ENCODE results near the gene SPATS2. TPM values are rescaled to one million over a fixed set of nuclear protein-coding genes. Genes with fewer than 3 reads are reported as not detected.
"Not testable (repeated sequence)": the region's sequence is repeated elsewhere in the genome, so short reads cannot be mapped to it uniquely, and the experiment has no call there.

SPATS2 gene
- total RNA-seq, 2 donors from 2014 or later = 17.2 to 21.9 TPM

- Histone ChIP-seq H3K27me3 (peaks cover 17% of the 10 kb centered on the region), H3K27ac (no peak overlapping the region), H3K9ac (ENCODE audit: low read depth in 2 of 2, low read length in 2 of 2) (no peak overlapping the region), H3K4me1 (peaks cover 4% of the 10 kb centered on the region), H3K36me3 (no peaks in the 10 kb centered on the region), H3K9me3 (no peaks in the 10 kb centered on the region), H3K4me3 (no peak overlapping the region)
- intact Hi-C loops (cut with DNase I) = no loop called here
- no peak for DNase-seq
- TF ChIP-seq CTCF (IDR thresholded peaks at IDR 0.05) = no peak
Measured at GRCh38 chr12:49533331-49533730, 166.1 kb downstream of the SPATS2 start.

GRCh38 chr12:49534122-49534521 is 166.9 kb downstream of the SPATS2 start:
- DNase-seq; intact Hi-C loops (cut with DNase I); H3K9me3 ChIP-seq; H3K4me1 ChIP-seq; H3K9ac ChIP-seq (ENCODE audit: low read depth in 2 of 2, low read length in 2 of 2); H3K27ac ChIP-seq; H3K36me3 ChIP-seq; H3K4me3 ChIP-seq: not testable (repeated sequence)
- peaks cover 22% of the 10 kb centered on the region for H3K27me3 ChIP-seq

- Histone ChIP-seq H3K27ac (no peak overlapping the region), H3K4me3 (no peak overlapping the region), H3K9me3 (no peaks in the 10 kb centered on the region), H3K9ac (ENCODE audit: low read depth in 2 of 2, low read length in 2 of 2) (no peak overlapping the region), H3K36me3 (no peaks in the 10 kb centered on the region), H3K4me1 (peaks cover 5% of the 10 kb centered on the region), H3K27me3 (peaks cover 29% of the 10 kb centered on the region)
- DNase-seq = no peak
- TF ChIP-seq CTCF (IDR thresholded peaks at IDR 0.05) = no peak
- intact Hi-C loops (cut with DNase I) = no loop called here
Measured at GRCh38 chr12:49534731-49535278, 167.5 kb downstream of the SPATS2 start.

GRCh38 chr12:49535921-49536525 is 168.8 kb downstream of the SPATS2 start:
- H3K9me3 ChIP-seq = no peaks in the 10 kb centered on the region
- no peak overlapping the region for H3K4me3 ChIP-seq
- DNase-seq = no peak
- H3K9ac ChIP-seq (ENCODE audit: low read depth in 2 of 2, low read length in 2 of 2) = no peak overlapping the region
- H3K27ac ChIP-seq = no peak overlapping the region
- H3K36me3 ChIP-seq = no peaks in the 10 kb centered on the region
- peaks cover 34% of the 10 kb centered on the region for H3K27me3 ChIP-seq
- no peak for TF ChIP-seq CTCF (IDR thresholded peaks at IDR 0.05)
- H3K4me1 ChIP-seq = peaks cover 5% of the 10 kb centered on the region
- intact Hi-C loops (cut with DNase I) = no loop called here

GRCh38 chr12:49536526-49537071 is 169.3 kb downstream of the SPATS2 start:
- H3K27ac ChIP-seq = no peak overlapping the region
- H3K27me3 ChIP-seq = peaks cover 34% of the 10 kb centered on the region
- TF ChIP-seq CTCF (IDR thresholded peaks at IDR 0.05) = no peak
- no peak overlapping the region for H3K4me3 ChIP-seq
- no peaks in the 10 kb centered on the region for H3K9me3 ChIP-seq
- no peaks in the 10 kb centered on the region for H3K36me3 ChIP-seq
- DNase-seq = no peak
- intact Hi-C loops (cut with DNase I) = no loop called here
- H3K9ac ChIP-seq (ENCODE audit: low read depth in 2 of 2, low read length in 2 of 2) = no peak overlapping the region
- H3K4me1 ChIP-seq = peaks cover 5% of the 10 kb centered on the region

GRCh38 chr12:49537231-49537751 is 170.0 kb downstream of the SPATS2 start:
- H3K9me3 ChIP-seq = no peaks in the 10 kb centered on the region
- TF ChIP-seq CTCF (IDR thresholded peaks at IDR 0.05) = no peak
- peaks cover 5% of the 10 kb centered on the region for H3K4me1 ChIP-seq
- H3K27me3 ChIP-seq = peaks cover 34% of the 10 kb centered on the region
- H3K9ac ChIP-seq (ENCODE audit: low read depth in 2 of 2, low read length in 2 of 2) = no peak overlapping the region
- DNase-seq = no peak
- peak overlapping the region; percentile 46 for H3K4me3 ChIP-seq
- no peaks in the 10 kb centered on the region for H3K36me3 ChIP-seq
- H3K27ac ChIP-seq = no peak overlapping the region
- intact Hi-C loops (cut with DNase I) = no loop called here
